ENCODE data around the gene CLCN7. TPM values are rescaled to one million over a fixed set of nuclear protein-coding genes. Genes with fewer than 3 reads are reported as not detected.
A peak's percentile ranks its signal among the peaks of the same experiment; 100 is the strongest.

The CLCN7 gene
- total and polyA plus RNA-seq, 2 of the 13 experiments (the other 11 are each of a cell fraction or from before 2014, with no cell fraction given) = 24.6 to 25.1 TPM

- no peaks in the 10 kb centered on the region for H3K79me2 ChIP-seq (ENCODE audit: insufficient read depth, low read length)
- no peaks in the 10 kb centered on the region for H3K9me3 ChIP-seq (ENCODE audit: low read length)
- H3K4me2 ChIP-seq (ENCODE audit: low read depth, low read length) = no peak overlapping the region
- POLR2A ChIA-PET = no interaction called here
- CTCF ChIA-PET (ENCODE audit: low intra/inter-chr PET ratio, low total read pairs) = no interaction called here
- H3K27ac ChIP-seq (ENCODE audit: extremely low read length, insufficient read depth, low read length) = no peak overlapping the region
- peaks cover 9 to 35% of the 10 kb centered on the region in 2 experiments; a peak in 2 of 5 replicates for H3K36me3 ChIP-seq (replicated peaks in 1 of 2; ENCODE audit: control insufficient read depth in 1 of 2, insufficient read depth in 2 of 2, low read length in 2 of 2)
- H3K9ac ChIP-seq (ENCODE audit: insufficient read depth, low read depth, low read length) = no peak overlapping the region
- no peak overlapping the region for H3K4me3 ChIP-seq (replicated peaks in 1 of 3; ENCODE audit: insufficient read depth in 1 of 3, low read depth in 2 of 3, low read length in 3 of 3)
- H2AFZ ChIP-seq (ENCODE audit: low read length) = no peak overlapping the region
- H4K20me1 ChIP-seq (ENCODE audit: insufficient read depth, low read length) = no peaks in the 10 kb centered on the region
- H3K27me3 ChIP-seq (ENCODE audit: control insufficient read depth in 1 of 2, insufficient read depth in 2 of 2, low read length in 2 of 2) = no peaks in the 10 kb centered on the region
- FAIRE-seq (no peak), ATAC-seq (no peak), DNase-seq (ENCODE audit: low spot score) (no peak)
- 98% methylated on average over 14 of the region's 36 CpGs for WGBS (ENCODE audit: low lambda C conversion rate)
- TF ChIP-seq AGO2 (optimal IDR thresholded peaks at IDR 0.05; ENCODE audit: low read depth, low read length) (peak; percentile 70), GTF3A (CRISPR knock-in tag; conservative IDR thresholded peaks at IDR 0.05) (no peak), RBFOX2 (IDR thresholded peaks at IDR 0.05; ENCODE audit: low read depth, low read length) (0 out of 2 replicates have a peak, but pooled peaks have one; percentile 43)
- H3K4me1 ChIP-seq (ENCODE audit: insufficient read depth, low read length) = peaks cover 2% of the 10 kb centered on the region; the same call in 1 of the 2 replicates
- intact Hi-C loops (cut with micrococcal nuclease; ENCODE audit: unreplicated experiment) = no loop called here
- no TSS peak for BruUV-seq (replicated peaks)
- in situ Hi-C loops (cut with HindIII; ENCODE audit: extremely low pct_ligation_motif_present, low pct_unique_long_range_greater_than_20kb) = no loop called here
Measured at GRCh38 chr16:1499756-1500464, 25.1 kb upstream of the CLCN7 start.

- Histone ChIP-seq H3K27me3 (ENCODE audit: control insufficient read depth in 1 of 2, insufficient read depth in 2 of 2, low read length in 2 of 2) (no peaks in the 10 kb centered on the region; a peak in 1 of 5 replicates), H3K36me3 (replicated peaks in 1 of 2; ENCODE audit: control insufficient read depth in 1 of 2, insufficient read depth in 2 of 2, low read length in 2 of 2) (peaks cover 9 to 39% of the 10 kb centered on the region in 2 experiments; a peak in 2 of 5 replicates), H3K4me3 (replicated peaks in 1 of 3; ENCODE audit: insufficient read depth in 1 of 3, low read depth in 2 of 3, low read length in 3 of 3) (no peak overlapping the region), H3K4me2 (ENCODE audit: low read depth, low read length) (no peak overlapping the region), H2AFZ (ENCODE audit: low read length) (no peak overlapping the region), H3K27ac (ENCODE audit: extremely low read length, insufficient read depth, low read length) (no peak overlapping the region), H3K79me2 (ENCODE audit: insufficient read depth, low read length) (no peaks in the 10 kb centered on the region), H3K9me3 (ENCODE audit: low read length) (no peaks in the 10 kb centered on the region), H3K9ac (ENCODE audit: insufficient read depth, low read depth, low read length) (no peak overlapping the region), H3K4me1 (ENCODE audit: insufficient read depth, low read length) (peaks cover 8% of the 10 kb centered on the region; the same call in 1 of the 2 replicates), H4K20me1 (ENCODE audit: insufficient read depth, low read length) (no peaks in the 10 kb centered on the region)
- 99% methylated on average over 23 of the region's 35 CpGs for WGBS (ENCODE audit: low lambda C conversion rate)
- POLR2A ChIA-PET = no interaction called here
- in situ Hi-C loops (cut with HindIII; ENCODE audit: extremely low pct_ligation_motif_present, low pct_unique_long_range_greater_than_20kb) = no loop called here
- TF ChIP-seq ZNF768 (CRISPR knock-in tag; IDR thresholded peaks at IDR 0.05) (0 out of 2 replicates have a peak, but pooled peaks have one; percentile 19), ZSCAN31 (CRISPR knock-in tag; IDR thresholded peaks at IDR 0.05; ENCODE audit: low read depth) (no peak)
- BruUV-seq (replicated peaks) = no TSS peak
- FAIRE-seq (no peak), DNase-seq (ENCODE audit: low spot score) (no peak), ATAC-seq (no peak)
- CTCF ChIA-PET (ENCODE audit: low intra/inter-chr PET ratio, low total read pairs) = no interaction called here
- intact Hi-C loops (cut with micrococcal nuclease; ENCODE audit: unreplicated experiment) = no loop called here
Measured at GRCh38 chr16:1498899-1499676, 24.3 kb upstream of the CLCN7 start.
